ENCODE data around the gene LSG1.

The LSG1 gene

GRCh38 chr3:194632226-194632808 lies 39.7 kb downstream of the LSG1 start:
- no peak for TF ChIP-seq TCF12 (IDR thresholded peaks at IDR 0.05; ENCODE audit: low read depth)
- TF ChIP-seq USF1 (IDR thresholded peaks at IDR 0.05): no peak
- TF ChIP-seq MAX (IDR thresholded peaks at IDR 0.05): no peak
- TF ChIP-seq EP300 (IDR thresholded peaks at IDR 0.05; ENCODE audit: borderline replicate concordance): no peak
- no peak for TF ChIP-seq YY1 (IDR thresholded peaks at IDR 0.05; ENCODE audit: low read depth)
- no peak for TF ChIP-seq EGR1 (IDR thresholded peaks at IDR 0.05)
- no peak for TF ChIP-seq NFIC (IDR thresholded peaks at IDR 0.05)
- TF ChIP-seq TEAD4 (IDR thresholded peaks at IDR 0.05): no peak
- TF ChIP-seq CREB1 (IDR thresholded peaks at IDR 0.05; ENCODE audit: low read depth): no peak
- TF ChIP-seq ZBTB7A (IDR thresholded peaks at IDR 0.05; ENCODE audit: low read depth): no peak
- TF ChIP-seq CEBPB (IDR thresholded peaks at IDR 0.05): no peak
- TF ChIP-seq REST (IDR thresholded peaks at IDR 0.05; ENCODE audit: low read depth): no peak
- no peak for TF ChIP-seq FOXM1 (IDR thresholded peaks at IDR 0.05; ENCODE audit: borderline replicate concordance, low read depth)
- no peak for TF ChIP-seq RAD21 (IDR thresholded peaks at IDR 0.05; ENCODE audit: low read depth)
- TF ChIP-seq TAF1 (IDR thresholded peaks at IDR 0.05; ENCODE audit: low read depth): no peak

- no peak for TF ChIP-seq ZBTB7A (IDR thresholded peaks at IDR 0.05; ENCODE audit: low read depth)
- TF ChIP-seq REST (IDR thresholded peaks at IDR 0.05; ENCODE audit: low read depth): no peak
- TF ChIP-seq MAX (IDR thresholded peaks at IDR 0.05): no peak
- TF ChIP-seq EGR1 (IDR thresholded peaks at IDR 0.05): no peak
- TF ChIP-seq YY1 (IDR thresholded peaks at IDR 0.05; ENCODE audit: low read depth): no peak
- TF ChIP-seq USF1 (IDR thresholded peaks at IDR 0.05): no peak
- TF ChIP-seq CEBPB (IDR thresholded peaks at IDR 0.05): no peak
- no peak for TF ChIP-seq FOXM1 (IDR thresholded peaks at IDR 0.05; ENCODE audit: borderline replicate concordance, low read depth)
- TF ChIP-seq EP300 (IDR thresholded peaks at IDR 0.05; ENCODE audit: borderline replicate concordance): no peak
- TF ChIP-seq CREB1 (IDR thresholded peaks at IDR 0.05; ENCODE audit: low read depth): no peak
These were observed 40.3 kb downstream of the LSG1 start for GRCh38 chr3:194631696-194632095.

GRCh38 chr3:194624956-194625355 lies 47.0 kb downstream of the LSG1 start:
- TF ChIP-seq EP300 (IDR thresholded peaks at IDR 0.05; ENCODE audit: borderline replicate concordance): no peak
- TF ChIP-seq NFIC (IDR thresholded peaks at IDR 0.05): no peak
- no peak for TF ChIP-seq MAX (IDR thresholded peaks at IDR 0.05)
- no peak for TF ChIP-seq USF1 (IDR thresholded peaks at IDR 0.05)
- no peak for TF ChIP-seq TCF12 (IDR thresholded peaks at IDR 0.05; ENCODE audit: low read depth)
- TF ChIP-seq CREB1 (IDR thresholded peaks at IDR 0.05; ENCODE audit: low read depth): no peak
- no peak for TF ChIP-seq FOXM1 (IDR thresholded peaks at IDR 0.05; ENCODE audit: borderline replicate concordance, low read depth)
- no peak for TF ChIP-seq CEBPB (IDR thresholded peaks at IDR 0.05)
- no peak for TF ChIP-seq TEAD4 (IDR thresholded peaks at IDR 0.05)

GRCh38 chr3:194623449-194624290 lies 48.3 kb downstream of the LSG1 start:
- no peak for TF ChIP-seq USF1 (IDR thresholded peaks at IDR 0.05)
- TF ChIP-seq TEAD4 (IDR thresholded peaks at IDR 0.05): no peak
- no peak for TF ChIP-seq CEBPB (IDR thresholded peaks at IDR 0.05)
- TF ChIP-seq RAD21 (IDR thresholded peaks at IDR 0.05; ENCODE audit: low read depth): no peak
- TF ChIP-seq EGR1 (IDR thresholded peaks at IDR 0.05): no peak
- no peak for TF ChIP-seq YY1 (IDR thresholded peaks at IDR 0.05; ENCODE audit: low read depth)
- no peak for TF ChIP-seq NFIC (IDR thresholded peaks at IDR 0.05)
- TF ChIP-seq TAF1 (IDR thresholded peaks at IDR 0.05; ENCODE audit: low read depth): no peak
- no peak for TF ChIP-seq EP300 (IDR thresholded peaks at IDR 0.05; ENCODE audit: borderline replicate concordance)
- no peak for TF ChIP-seq CREB1 (IDR thresholded peaks at IDR 0.05; ENCODE audit: low read depth)
- TF ChIP-seq REST (IDR thresholded peaks at IDR 0.05; ENCODE audit: low read depth): no peak
- no peak for TF ChIP-seq MAX (IDR thresholded peaks at IDR 0.05)
- TF ChIP-seq ZBTB7A (IDR thresholded peaks at IDR 0.05; ENCODE audit: low read depth): no peak
- no peak for TF ChIP-seq TCF12 (IDR thresholded peaks at IDR 0.05; ENCODE audit: low read depth)

Data from Ishikawa (cell line).